Right lobe of liver (tissue), 4 donors: ENCODE results near the gene EID3.

ENCODE experiments used
- CTCF ChIP-seq, 4 donors: fragments of 200-600 bp in 3 of 4; fragments of 450-650 bp in 1 of 4; IDR thresholded peaks; one replicate each; pipeline versions ENCODE4 v1.5.1 to v1.8.0; 2016 to 2022; ENCODE audit warnings: antibody characterized with exemption in 4 of 4, mild to moderate bottlenecking in 2 of 4
- POLR2A ChIP-seq: fragments of 450-650 bp; IDR thresholded peaks from one replicate; pipeline ENCODE4 v1.6.1; 2017; ENCODE audit warnings: antibody characterized with exemption, mild to moderate bottlenecking
- donor health status: DM: no; HTN: no; CAD: no.
- donor health status: DM: no; HTN: no; CAD: no.
- donor health status: DM: no; HTN: yes; CAD: no.

DNA sequence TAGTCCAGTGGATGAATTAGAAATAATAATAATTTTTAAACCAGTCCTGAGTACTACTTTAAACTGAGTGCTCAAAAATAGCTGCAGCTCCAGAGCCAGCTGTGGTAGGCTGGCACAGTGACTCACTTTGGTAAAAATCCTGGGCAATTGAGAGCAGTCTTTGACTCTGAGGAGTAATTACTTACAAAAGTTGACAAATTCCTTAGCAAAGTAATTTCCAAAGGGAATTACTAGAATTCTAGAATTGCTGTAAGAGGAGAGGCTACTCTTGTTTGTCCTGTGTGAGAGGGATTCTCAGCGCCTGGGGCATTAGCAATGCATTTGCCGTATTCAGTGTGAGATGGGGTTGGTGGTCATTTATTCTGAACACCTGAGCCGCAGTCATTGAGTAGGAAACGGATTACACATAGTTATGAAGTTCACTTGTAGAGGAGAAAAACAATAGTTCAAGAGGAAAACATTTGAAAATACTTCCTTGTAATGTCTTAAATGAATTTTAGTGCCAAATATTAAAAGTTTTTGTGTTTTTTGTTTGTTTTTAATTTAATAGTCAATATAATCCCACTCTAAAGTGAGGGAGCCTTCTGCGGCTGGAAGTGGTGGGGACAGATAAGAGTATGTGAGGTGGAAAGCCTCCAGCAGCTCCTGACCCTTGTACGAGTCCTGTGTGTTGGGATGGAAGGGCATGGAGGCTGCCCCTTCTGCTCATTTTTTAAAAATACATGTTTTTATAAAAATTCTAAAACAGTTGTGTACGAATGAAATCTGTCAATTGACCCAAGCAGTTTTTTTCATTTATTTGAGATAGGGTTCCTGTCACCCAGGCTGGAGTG lies 41.9 kb downstream of the EID3 start:
- TF ChIP-seq CTCF (IDR thresholded peaks at IDR 0.05) (no peak), POLR2A (no peak)
